Epithelial cell of prostate (primary cell): ENCODE measurements around the gene SPPL2C.

Experiments
- DNase-seq: peaks from one replicate; pipeline ENCODE4 v3.0.0-alpha.2; 2011; ENCODE audit warnings: low read depth, low spot score
- H3K27ac ChIP-seq: fragments of 450-650 bp; 2 replicates; pipeline ENCODE4 v1.5.1; 2017; ENCODE audit warnings: mild to moderate bottlenecking

SPPL2C gene, protein sequence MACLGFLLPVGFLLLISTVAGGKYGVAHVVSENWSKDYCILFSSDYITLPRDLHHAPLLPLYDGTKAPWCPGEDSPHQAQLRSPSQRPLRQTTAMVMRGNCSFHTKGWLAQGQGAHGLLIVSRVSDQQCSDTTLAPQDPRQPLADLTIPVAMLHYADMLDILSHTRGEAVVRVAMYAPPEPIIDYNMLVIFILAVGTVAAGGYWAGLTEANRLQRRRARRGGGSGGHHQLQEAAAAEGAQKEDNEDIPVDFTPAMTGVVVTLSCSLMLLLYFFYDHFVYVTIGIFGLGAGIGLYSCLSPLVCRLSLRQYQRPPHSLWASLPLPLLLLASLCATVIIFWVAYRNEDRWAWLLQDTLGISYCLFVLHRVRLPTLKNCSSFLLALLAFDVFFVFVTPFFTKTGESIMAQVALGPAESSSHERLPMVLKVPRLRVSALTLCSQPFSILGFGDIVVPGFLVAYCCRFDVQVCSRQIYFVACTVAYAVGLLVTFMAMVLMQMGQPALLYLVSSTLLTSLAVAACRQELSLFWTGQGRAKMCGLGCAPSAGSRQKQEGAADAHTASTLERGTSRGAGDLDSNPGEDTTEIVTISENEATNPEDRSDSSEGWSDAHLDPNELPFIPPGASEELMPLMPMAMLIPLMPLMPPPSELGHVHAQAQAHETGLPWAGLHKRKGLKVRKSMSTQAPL

DNA sequence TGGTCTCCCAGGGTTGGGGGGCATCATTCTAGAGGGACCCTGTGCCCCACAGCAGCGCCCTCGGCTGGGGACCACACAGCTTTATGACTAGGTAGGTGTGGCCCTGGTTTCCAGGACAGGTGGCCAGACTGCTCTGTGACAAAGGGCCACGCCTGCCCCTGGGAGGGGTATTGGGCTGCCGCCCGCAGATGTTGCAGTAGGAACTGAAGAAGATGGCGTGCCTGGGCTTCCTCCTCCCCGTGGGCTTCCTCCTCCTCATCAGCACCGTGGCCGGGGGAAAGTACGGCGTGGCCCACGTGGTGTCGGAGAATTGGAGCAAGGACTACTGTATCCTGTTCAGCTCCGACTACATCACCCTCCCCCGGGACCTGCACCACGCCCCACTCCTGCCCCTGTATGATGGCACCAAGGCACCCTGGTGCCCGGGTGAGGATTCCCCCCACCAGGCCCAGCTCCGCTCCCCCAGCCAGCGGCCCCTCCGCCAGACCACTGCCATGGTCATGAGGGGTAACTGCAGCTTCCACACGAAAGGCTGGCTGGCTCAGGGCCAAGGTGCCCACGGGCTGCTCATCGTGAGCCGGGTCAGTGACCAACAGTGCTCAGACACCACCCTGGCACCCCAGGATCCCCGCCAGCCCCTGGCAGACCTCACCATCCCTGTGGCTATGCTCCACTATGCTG lies at the start of gene SPPL2C:
SPPL2C (plus strand) TSS at position 187 of the 681 bp plus-strand sequence; CDS start at position 213, 26 bp downstream.
- no peak within 1 kb of the TSS for H3K27ac ChIP-seq
- no peak for DNase-seq

DNA sequence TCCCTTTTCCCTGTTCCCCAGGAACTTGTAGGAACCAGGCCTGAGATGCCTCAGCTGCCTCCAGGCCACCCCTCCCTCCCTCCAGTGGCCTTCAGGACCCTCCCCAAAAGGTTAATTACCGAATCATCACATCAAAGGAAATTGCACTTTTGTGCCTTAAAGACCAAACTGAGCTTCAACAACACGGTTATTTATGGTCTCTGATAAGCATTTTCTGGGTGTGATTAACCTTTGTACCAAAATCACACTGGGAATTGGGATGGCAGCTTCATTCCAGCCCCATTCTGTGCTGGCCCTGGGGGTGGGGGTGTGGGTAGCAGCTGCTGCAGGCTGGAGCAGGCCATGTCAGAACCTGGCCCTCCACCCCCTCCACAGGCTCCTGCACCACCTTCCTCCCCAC lies 43.9 kb upstream of the SPPL2C start:
- DNase-seq: no peak
- H3K27ac ChIP-seq: no peak overlapping the region

DNA sequence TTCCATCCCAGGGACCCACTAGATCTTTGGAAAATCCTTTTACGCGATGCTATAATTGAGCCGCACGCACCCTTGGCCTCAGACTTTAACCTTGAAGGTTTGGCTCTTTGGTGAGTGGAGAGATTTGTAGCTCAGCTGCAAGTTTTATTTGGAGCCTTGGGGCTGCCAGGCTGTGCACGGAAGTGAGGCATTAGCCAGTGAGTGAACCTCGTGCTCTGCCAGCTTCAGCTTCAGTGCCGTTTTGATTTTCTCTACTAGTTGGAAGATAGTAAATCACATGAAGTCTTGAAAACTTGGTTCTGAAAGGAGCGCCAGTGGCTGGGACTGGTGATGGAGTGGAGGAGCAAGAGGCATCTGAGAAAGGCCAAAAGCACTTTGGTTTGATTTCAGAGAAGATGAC lies 43.3 kb upstream of the SPPL2C start:
- no peak overlapping the region for H3K27ac ChIP-seq
- DNase-seq: no peak

DNA sequence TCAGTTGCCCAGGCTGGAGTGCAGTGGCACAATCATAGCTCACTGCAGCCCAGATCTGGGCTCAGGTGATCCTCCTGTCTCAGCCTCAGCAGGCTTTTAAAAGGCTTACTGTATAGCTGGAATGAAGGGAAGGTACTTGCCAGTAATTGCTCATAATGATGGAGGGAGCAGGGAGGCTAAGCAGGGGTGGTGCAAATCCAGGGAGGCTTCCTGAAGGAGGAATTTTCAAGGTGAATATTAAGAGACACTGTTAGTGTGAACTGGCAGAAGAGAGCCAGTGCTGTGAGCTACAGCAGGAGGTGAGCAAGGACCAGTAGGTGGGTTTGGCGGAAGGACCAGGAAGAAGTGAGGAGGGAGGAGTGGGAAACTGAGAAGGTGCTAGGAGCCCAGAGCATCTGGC lies 35.8 kb upstream of the SPPL2C start:
- H3K27ac ChIP-seq: no peak overlapping the region

DNA sequence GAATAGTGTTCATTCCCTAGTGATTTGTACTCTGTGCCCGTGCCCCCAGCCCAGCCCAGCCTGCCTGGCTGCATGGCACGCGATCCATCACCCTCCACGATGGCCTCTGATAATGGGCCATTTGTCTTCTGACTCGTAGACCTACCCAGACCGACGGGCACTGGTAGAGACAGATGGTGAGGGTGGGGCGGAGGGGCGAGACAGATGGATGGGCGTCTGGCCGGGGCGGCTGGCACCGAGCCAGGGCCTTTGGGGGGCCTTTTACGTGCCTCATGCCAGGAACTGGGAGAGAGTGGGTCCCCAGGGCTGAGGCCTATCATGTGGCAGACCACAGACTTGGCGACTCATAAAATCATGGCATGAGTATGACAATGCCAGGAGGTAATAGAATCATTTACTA lies 35.2 kb upstream of the SPPL2C start:
- H3K27ac ChIP-seq: no peak overlapping the region
- no peak for DNase-seq

More for the DNA sequence above, 35.8 kb upstream of the SPPL2C start:
- DNase-seq: no peak

DNA sequence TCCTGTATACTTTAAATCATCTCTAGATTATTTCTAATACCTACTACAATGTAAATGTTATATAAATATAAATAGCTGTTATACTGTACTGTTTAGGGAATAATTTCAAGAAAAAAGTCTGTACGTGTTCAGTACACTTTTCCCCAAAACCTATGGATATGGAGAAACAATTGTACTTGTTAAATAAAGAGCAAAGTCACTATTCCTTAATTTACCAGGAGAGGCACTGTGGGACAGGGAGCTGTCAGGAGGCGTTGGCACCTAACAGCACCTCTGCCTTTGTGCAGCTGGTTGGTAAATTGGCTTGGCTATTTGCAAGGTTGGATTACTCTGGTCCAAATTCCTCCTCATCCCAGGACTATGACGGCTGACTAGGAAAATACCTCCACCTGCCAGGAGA lies 32.6 kb upstream of the SPPL2C start:
- no peak for DNase-seq
- no peak overlapping the region for H3K27ac ChIP-seq

DNA sequence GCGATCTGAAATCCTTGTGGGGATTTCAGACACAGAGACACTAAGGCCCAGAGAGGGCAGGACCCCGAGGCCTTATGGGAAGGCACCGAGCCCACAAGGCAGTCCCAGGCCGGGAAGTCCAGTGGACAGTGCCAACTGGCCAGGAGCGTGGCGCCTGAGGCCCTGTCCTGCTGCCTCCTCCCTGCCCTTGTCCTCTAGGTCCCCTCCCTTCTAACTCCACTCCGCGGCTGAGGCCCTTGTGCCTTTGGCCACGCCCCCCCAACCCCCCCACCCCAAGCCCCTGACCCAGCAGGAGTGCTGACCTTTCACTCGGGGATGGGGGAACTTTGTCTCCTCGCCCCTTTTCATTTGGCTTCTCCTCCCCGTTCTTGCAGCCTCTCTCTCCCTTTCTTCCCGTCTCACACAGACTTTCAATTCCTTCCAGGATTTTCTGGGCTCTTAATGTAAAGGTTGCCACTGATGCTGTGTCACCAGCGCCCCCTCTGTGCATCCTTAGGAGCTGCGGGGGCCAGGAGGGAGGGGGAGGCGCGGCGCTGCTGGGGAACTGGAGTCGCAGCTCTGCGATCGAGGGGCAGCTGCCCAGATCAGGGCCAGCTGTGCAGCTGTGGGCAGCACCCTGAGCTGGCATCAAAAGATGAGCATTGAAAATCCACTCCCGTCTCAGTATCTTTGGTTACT lies 31.5 kb upstream of the SPPL2C start:
- DNase-seq: no peak
- no peak overlapping the region for H3K27ac ChIP-seq

DNA sequence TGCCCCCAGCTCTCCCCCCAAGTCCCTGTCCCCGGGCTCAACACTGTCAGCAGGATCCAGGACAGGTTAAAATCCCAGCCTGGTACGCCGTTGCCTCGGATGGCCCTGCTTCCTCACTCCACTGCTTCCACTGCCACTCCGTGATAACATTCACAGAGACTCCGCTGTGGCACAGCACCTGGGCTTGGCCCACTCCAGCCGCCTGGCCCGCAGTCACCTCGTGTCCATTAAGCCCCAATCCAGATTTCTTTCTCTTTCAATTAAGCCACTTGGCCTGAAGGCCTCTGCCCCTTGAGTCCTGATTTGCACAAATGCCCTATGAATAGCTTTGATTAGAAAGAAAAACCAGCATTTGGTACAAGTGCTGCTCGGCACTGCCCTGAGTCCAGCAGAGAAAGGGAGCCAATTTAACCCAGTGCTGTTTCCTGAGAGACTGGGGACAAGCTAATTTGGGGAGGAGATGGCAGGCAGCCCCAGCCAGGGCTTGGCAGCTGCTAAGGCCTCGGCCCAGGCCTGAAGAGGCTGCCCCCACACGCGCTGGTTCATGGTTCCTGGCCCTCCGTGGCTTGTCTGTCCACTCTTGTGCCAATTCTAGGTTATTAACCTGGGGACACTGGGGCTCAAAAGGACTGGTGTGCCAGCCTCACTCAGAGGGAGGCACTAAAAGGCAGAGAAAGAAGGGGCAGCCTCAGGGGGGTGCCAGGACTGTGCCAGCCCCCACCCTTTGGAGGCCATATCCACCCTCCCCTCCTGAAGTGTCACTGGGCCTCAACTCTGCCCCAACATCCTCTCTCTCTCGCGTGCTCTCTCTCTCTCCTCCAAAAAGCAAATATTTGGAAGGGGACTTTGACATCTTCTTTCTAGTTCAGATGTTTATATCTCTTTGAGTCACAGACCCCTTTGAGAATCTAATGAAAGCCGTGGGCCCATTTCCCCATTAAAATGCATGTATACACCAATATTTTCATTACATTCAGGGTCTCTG lies 29.8 kb upstream of the SPPL2C start:
- no peak overlapping the region for H3K27ac ChIP-seq
- DNase-seq: no peak

DNA sequence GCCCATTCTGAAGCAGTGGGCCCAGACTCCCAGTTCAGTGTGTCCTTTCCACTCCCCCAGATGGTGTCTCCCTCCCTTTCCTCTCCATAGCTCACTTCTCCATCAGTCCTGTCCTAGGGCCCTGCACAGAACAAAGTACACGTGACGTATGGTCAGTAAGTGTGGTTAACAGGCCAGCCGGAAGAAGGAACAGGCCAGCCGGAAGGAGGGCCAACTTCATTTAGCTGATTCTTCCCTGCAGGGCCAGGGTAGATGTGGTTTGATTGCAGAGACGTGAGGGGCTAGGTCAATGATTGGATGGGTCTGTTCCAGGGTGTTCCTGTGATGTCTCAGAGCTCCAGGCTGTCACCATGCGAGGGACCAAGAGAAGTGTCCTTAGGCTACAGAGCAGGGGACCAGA lies 28.9 kb upstream of the SPPL2C start:
- no peak for DNase-seq

DNA sequence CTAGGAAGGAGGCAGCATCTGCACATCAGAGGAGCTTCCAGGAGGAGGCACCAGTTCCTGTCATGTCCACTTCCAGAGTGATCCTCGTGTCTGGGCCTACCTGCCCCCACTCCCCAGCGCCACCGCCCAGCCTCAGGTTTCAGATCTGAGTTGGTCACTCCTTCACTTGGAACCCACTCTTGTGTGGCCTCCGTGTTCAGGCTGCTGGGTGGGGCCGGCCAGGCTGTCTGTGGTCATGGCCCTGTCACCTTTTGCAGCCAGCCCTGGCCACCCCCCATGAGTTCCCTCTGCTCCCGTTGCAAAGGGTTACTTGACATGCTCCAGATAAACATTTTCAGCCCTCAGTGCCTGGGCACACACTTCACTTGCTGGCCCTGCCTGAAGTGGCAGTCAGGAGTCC lies 26.6 kb upstream of the SPPL2C start:
- no peak overlapping the region for H3K27ac ChIP-seq
- no peak for DNase-seq

More for the DNA sequence above, 28.9 kb upstream of the SPPL2C start:
- H3K27ac ChIP-seq: no peak overlapping the region

DNA sequence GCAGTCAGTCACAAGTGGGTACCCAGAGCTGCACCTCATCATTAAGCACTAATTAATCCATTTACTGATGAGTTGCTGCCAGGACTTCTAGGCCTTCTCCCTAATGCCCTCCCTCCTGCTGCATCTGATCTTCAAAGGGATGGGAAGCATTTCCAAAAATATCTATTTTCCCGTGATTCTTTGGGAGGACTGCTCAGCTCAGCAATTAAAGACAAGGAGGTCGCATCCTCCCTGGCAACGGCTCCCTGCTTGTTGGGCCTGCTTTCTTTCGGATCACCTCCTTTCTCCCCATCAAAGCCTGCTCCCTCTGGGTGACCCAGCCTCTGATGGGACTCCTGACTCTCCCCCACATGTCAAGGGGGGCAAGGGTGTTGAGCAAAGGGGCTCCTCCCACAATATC lies 26.0 kb upstream of the SPPL2C start:
- no peak for DNase-seq
- H3K27ac ChIP-seq: no peak overlapping the region

DNA sequence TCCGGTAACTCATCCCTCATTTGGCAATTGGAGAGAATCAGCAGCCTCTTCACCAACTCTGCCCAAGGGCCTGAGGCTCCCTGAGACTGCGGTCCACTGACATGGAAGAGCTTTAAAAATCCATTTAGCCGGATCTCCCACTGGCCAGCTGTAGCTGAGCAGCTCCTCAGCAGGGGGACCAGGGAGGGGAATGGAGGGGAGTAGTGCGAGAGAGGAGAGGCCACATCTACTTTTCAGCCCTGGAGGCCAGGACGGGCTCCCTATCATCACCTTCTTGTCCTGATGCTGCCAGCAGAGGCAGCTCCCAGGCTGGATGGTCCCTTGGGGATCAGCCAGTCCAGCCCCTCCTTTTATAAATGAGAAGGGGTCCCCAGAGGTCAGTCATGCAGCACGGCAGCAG lies 25.0 kb upstream of the SPPL2C start:
- no peak for DNase-seq
- H3K27ac ChIP-seq: no peak overlapping the region

DNA sequence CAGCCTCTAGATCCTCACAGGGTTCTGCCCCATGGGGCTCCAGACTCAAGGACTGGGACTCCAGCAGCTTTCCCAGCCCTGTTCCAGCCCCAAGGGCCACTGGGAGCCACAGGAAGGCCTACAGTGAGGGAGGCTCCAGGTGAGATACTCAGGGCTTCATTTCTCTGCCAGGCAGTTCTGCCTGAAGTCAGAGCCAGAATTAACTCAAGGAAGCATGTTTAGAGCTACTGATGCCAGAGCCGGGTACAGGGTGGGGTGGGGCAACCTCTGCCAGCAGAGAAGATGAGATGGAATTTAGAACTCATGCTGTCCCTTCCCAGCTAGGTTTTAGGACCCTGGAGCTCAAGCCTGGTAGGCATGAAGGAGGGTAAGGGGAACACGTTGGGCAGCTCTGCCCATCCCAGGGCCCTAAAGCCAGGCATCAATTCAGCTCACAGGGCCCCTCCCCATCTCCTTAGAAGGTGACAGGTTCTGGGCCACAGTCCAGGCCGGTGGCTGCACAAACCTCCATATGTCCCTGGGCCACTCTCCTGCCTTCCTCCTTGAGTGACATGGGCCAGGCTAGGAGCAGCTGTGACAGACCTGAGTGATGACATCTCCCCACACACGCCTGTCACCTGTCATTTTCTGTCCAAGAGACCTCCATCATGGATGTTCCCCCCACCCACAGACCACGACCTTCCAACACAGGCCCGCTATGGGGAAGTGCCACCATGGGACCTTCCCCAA lies 24.5 kb upstream of the SPPL2C start:
- DNase-seq: no peak
- H3K27ac ChIP-seq: no peak overlapping the region

DNA sequence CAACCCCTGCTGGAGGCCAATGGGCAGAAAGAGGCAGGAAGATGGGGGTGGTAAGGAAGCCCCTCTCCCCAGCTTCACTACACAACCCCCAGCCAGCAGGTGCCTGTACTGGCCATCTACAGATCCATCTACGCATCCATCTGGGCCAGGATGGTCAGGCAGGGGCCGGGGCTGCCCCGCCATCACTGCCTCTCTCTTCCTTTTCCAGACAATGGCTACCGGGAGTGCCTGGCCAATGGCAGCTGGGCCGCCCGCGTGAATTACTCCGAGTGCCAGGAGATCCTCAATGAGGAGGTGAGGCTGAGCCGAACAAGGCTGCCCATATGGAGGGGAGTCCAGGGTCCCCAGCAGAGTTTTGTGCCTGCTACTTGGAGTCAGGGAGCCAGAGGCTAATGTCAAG lies 23.5 kb upstream of the SPPL2C start:
- no peak for DNase-seq
- no peak overlapping the region for H3K27ac ChIP-seq

DNA sequence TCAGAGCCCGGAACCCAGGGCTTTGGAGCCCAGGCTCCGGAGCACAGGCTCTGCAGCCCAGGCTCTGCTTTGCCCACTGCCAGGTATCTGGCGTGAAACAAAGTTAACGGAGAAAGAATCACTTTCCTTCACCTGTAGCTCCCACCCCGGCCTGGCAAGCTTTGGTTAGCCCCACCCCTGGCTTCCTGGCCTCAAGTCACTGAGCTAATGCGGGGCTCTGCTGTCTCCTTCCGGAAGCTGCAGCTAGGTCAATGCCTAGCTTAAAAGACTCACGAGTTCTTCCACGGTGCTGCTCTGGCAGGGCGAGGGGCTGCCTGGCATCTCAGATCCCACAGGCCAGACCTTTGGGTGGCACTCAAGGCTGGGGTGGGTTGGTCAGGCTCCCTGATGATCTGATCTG lies 21.1 kb upstream of the SPPL2C start:
- no peak overlapping the region for H3K27ac ChIP-seq
- no peak for DNase-seq

DNA sequence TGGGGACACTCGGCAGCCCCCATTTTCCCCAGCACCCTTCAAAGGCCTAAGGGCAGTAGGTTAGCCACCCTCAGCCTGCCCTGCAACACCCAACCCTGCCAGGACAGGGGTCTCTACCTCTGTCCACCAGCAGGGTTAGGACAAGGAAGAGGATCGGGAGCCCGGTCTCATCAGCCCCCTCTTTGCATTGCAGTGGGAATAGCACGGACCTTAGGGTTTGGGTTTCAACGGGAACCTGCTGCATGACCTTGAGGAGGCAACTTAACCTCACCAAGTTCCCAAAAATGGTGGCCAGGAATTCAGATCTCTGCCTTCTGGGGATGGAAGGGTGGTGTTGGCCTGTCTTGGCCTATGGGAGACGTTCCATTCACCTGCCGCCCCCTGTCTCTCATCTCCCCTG lies 20.2 kb upstream of the SPPL2C start:
- no peak overlapping the region for H3K27ac ChIP-seq
- no peak for DNase-seq

DNA sequence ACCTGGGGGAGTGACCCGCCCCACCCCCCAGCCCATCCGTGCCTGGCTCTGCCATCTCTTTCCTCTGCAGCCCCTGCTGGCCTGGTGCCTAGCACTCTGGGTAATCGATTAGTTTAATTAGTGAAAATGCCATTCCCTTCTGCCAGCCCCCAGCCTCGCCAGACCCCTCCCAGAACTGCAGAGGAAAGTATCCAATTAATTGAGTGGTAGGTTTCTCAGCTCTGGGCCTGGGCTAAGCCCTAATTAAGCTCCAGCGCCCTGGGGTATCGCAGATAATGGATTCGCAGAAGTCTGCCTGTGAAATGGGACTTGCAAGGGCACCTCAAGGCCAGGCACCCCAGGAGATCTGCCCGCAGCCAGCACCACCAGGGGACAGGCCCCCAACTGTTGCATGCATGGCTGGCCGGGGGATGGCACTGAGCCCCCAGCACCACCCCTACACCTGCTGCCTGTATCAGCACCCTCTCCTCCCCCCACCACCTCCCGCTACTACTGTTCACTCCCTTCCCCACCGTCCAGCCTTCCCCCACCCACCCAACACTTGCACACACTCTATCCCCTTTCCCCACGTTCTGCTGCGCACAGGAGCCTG lies 19.7 kb upstream of the SPPL2C start:
- no peak for DNase-seq

DNA sequence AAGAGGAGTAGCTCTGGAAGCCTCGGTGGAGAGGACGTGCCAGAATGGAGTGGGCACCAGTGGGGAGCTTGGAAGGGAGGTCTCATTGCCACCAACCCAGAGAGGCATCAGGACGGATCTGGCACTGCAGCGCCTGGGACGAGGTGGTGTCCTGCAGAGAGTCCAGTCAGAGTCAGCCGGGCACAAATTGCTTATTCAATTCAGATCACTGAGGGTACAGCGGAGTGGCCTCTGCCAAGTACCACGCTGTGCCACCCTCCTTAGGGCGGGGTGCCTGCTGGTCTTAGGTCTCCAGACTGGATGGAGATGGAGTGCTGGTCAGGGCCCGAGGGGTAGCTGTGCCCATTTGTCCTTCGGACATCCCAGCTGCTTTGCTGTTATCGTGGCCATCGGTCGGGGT lies 18.9 kb upstream of the SPPL2C start:
- DNase-seq: no peak
- no peak overlapping the region for H3K27ac ChIP-seq

More for the DNA sequence above, 19.7 kb upstream of the SPPL2C start:
- no peak overlapping the region for H3K27ac ChIP-seq
